HepG2 (cell line): ENCODE results near the gene APOC1. TPM values are rescaled to one million over a fixed set of nuclear protein-coding genes. Genes with fewer than 3 reads are reported as not detected.

Experiments used
- ATAC-seq: fragments of 200-7000 bp; cut with Tn5 transposase; 3 replicates; pipeline ENCODE4 v1.9.1; 2020; ENCODE audit warnings: mild to moderate bottlenecking, moderate library complexity
- BruUV-seq: library from RNA; stranded (reverse); fragments of 400-500 nt; replicated peaks from 2 replicates; lab custom pipeline; 2021; lab: Mats Ljungman, UMichigan
- CTCF ChIA-PET: fragments of 300-600 bp; formaldehyde crosslinking; extraction: SDS; loops from one replicate; lab custom pipeline; 2021; ENCODE audit warnings: low total read pairs, inconsistent platforms, low intra/inter-chr PET ratio; lab: Yijun Ruan, JAX
- POLR2A ChIA-PET: fragments of 350-600 bp; sonication (Branson Sonifier 250); formaldehyde crosslinking; loops from one replicate; lab custom pipeline; 2020; ENCODE audit warnings: antibody characterized with exemption, inconsistent platforms; lab: Yijun Ruan, JAX
- DNase-seq: peaks from one replicate; pipeline ENCODE4 v3.0.0-alpha.2; 2015; ENCODE audit warnings: low spot score
- FAIRE-seq: peaks from 3 replicates; lab custom pipeline; 2011; peaks lifted over from hg19 to GRCh38; lab: Jason Lieb, UNC
- H2AFZ ChIP-seq: one replicate; pipeline ENCODE4 v1.6.1; 2011; ENCODE audit warnings: low read length, inconsistent platforms
- H3K27ac ChIP-seq: fragments of 300-600 bp; 3 replicates; pipeline ENCODE4 v1.8.0; 2011; ENCODE audit warnings: mixed run types, mild to moderate bottlenecking, mixed read lengths, low read length, inconsistent platforms; ENCODE audit not compliant: insufficient read depth; ENCODE audit errors: extremely low read length
- H3K27me3 ChIP-seq, 2 experiments: fragments of 200-600 bp in 1 of 2; 2 replicates in 1 of 2; 3 replicates in 1 of 2; pipeline versions ENCODE4 v1.6.0 to v1.8.0; 2011; ENCODE audit warnings: low read length in 2 of 2, mild to moderate bottlenecking in 2 of 2, moderate library complexity in 2 of 2, inconsistent platforms in 1 of 2; ENCODE audit not compliant: insufficient read depth in 2 of 2, control insufficient read depth in 1 of 2
- H3K36me3 ChIP-seq, 2 experiments: fragments of 200-600 bp in 1 of 2; replicated peaks in 1 of 2; 2 replicates in 1 of 2; 3 replicates in 1 of 2; pipeline versions ENCODE4 v1.5.1 to v1.8.0; 2011; ENCODE audit warnings: low read length in 2 of 2, inconsistent platforms in 1 of 2; ENCODE audit not compliant: insufficient read depth in 2 of 2, control insufficient read depth in 1 of 2
- H3K4me1 ChIP-seq: 2 replicates; pipeline ENCODE4 v1.5.1; 2012; ENCODE audit warnings: low read length, inconsistent platforms; ENCODE audit not compliant: insufficient read depth
- H3K4me2 ChIP-seq: 2 replicates; pipeline ENCODE4 v1.6.0; 2011; ENCODE audit warnings: low read depth, low read length, inconsistent platforms
- H3K4me3 ChIP-seq, 3 experiments: fragments of 200-600 bp in 1 of 3; sonication (generic), shearing (Covaris generic) in 1 of 3; replicated peaks in 1 of 3; 2 replicates each; pipeline ENCODE4 v1.5.1; 2011 to 2016; ENCODE audit warnings: low read length in 3 of 3, inconsistent platforms in 2 of 3, low read depth in 2 of 3, mild to moderate bottlenecking in 2 of 3, control low read depth in 1 of 3, mixed read lengths in 1 of 3; ENCODE audit not compliant: insufficient read depth in 1 of 3
- H3K79me2 ChIP-seq: one replicate; pipeline ENCODE4 v1.6.1; 2011; ENCODE audit warnings: low read length, inconsistent platforms; ENCODE audit not compliant: insufficient read depth
- H3K9ac ChIP-seq: 2 replicates; pipeline ENCODE4 v1.6.0; 2011; ENCODE audit warnings: mild to moderate bottlenecking, low read depth, low read length, inconsistent platforms; ENCODE audit not compliant: insufficient read depth
- H3K9me3 ChIP-seq: 2 replicates; pipeline ENCODE4 v1.5.1; 2012; ENCODE audit warnings: mild to moderate bottlenecking, low read length
- H4K20me1 ChIP-seq: 2 replicates; pipeline ENCODE4 v1.6.0; 2011; ENCODE audit warnings: inconsistent platforms, mild to moderate bottlenecking, low read length, moderate library complexity; ENCODE audit not compliant: insufficient read depth
- AGO2 ChIP-seq: fragments of 200-400 bp; formaldehyde crosslinking; optimal IDR thresholded peaks from 2 replicates; pipeline ENCODE3; 2017; ENCODE audit warnings: mild to moderate bottlenecking, low read depth, low read length, moderate library complexity
- ERF ChIP-seq: IDR thresholded peaks from 2 replicates; pipeline ENCODE4 v1.6.1; 2018; ENCODE audit warnings: missing biosample characterization, missing genetic modification reagents
- JUN ChIP-seq: sonication (generic); formaldehyde crosslinking; IDR thresholded peaks from 2 replicates; pipeline ENCODE4 v1.4.0; 2020; ENCODE audit warnings: mild to moderate bottlenecking, missing genetic modification reagents
- LBX2 ChIP-seq: sonication (generic); formaldehyde crosslinking; IDR thresholded peaks from 2 replicates; pipeline ENCODE4 v1.5.0; 2020; ENCODE audit warnings: missing genetic modification reagents, mild to moderate bottlenecking, borderline replicate concordance
- PHF21A ChIP-seq: sonication (generic); formaldehyde crosslinking; IDR thresholded peaks from 2 replicates; pipeline ENCODE4 v1.5.0; 2020; ENCODE audit warnings: mild to moderate bottlenecking, missing genetic modification reagents
- TCF12 ChIP-seq, 2 experiments: fragments of 450-650 bp in 1 of 2; sonication (generic) in 1 of 2; formaldehyde crosslinking in 1 of 2; IDR thresholded peaks; 2 replicates each; pipeline versions ENCODE4 v1.6.1 to v1.8.0; 2017 to 2022; ENCODE audit warnings: antibody characterized with exemption in 1 of 2, mild to moderate bottlenecking in 1 of 2, missing genetic modification reagents in 1 of 2, moderate library complexity in 1 of 2
- ZBED4 ChIP-seq: sonication (generic); formaldehyde crosslinking; IDR thresholded peaks from 2 replicates; pipeline ENCODE4 v1.4.0; 2020; ENCODE audit warnings: missing genetic modification reagents, borderline replicate concordance
- ZBTB37 ChIP-seq: sonication (generic); formaldehyde crosslinking; IDR thresholded peaks from 2 replicates; pipeline ENCODE4 v1.4.0; 2020; ENCODE audit warnings: mild to moderate bottlenecking, missing genetic modification reagents
- ZFP82 ChIP-seq: sonication (generic); formaldehyde crosslinking; IDR thresholded peaks from 2 replicates; pipeline ENCODE4 v1.5.1; 2020; ENCODE audit warnings: mild to moderate bottlenecking, missing genetic modification reagents, borderline replicate concordance
- ZNF234 ChIP-seq: sonication (generic); formaldehyde crosslinking; conservative IDR thresholded peaks from 2 replicates; pipeline ENCODE4 v1.5.1; 2020; ENCODE audit warnings: mild to moderate bottlenecking, missing genetic modification reagents
- ZNF441 ChIP-seq: sonication (generic); formaldehyde crosslinking; IDR thresholded peaks from 2 replicates; pipeline ENCODE4 v1.7.0; 2021; ENCODE audit warnings: missing genetic modification reagents, borderline replicate concordance
- ZNF652 ChIP-seq: IDR thresholded peaks from 2 replicates; pipeline ENCODE4 v1.6.1; 2016; ENCODE audit warnings: low read depth, borderline replicate concordance
- WGBS: methylation state at CpG from one replicate; pipeline ENCODE4 v1.1.6; 2017; ENCODE audit warnings: low lambda C conversion rate; 5-methylcytosine and 5-hydroxymethylcytosine counted together
- in situ Hi-C: cut with HindIII; loops from 2 replicates; pipeline ENCODE4 v1.10.0; 2017; ENCODE audit warnings: low pct_unique_long_range_greater_than_20kb; ENCODE audit not compliant: extremely low pct_ligation_motif_present
- intact Hi-C: fragments of 100-400 bp; cut with micrococcal nuclease; formaldehyde crosslinking; loops from one replicate; pipeline ENCODE4 v1.10.0; 2022; ENCODE audit not compliant: unreplicated experiment
- polyA plus RNA-seq, 8 experiments: library from polyadenylated mRNA; depleted of rRNA in 3 of 8; stranded (reverse) in 7 of 8; unstranded in 1 of 8; fragments of >200 nt; fragmentation: Illumina TruSeq in 4 of 8; extraction: Trizol in 4 of 8; gene quantifications; 2 replicates each; pipeline versions ENCODE4 v1.2.1 to v1.2.3, GENCODE V29; 2011 to 2016; ENCODE audit warnings: low read depth in 4 of 8, missing spikeins in 1 of 8, mixed read lengths in 1 of 8; ENCODE audit not compliant: insufficient read depth in 1 of 8
- total RNA-seq, 5 experiments: library from RNA; depleted of rRNA; stranded (reverse); fragments of >200 nt; fragmentation: Illumina TruSeq; extraction: Trizol; gene quantifications; 2 replicates each; pipeline ENCODE4 v1.2.3, GENCODE V29; 2016; ENCODE audit warnings: low read depth in 1 of 5

APOC1 gene
- total and polyA plus RNA-seq, 2 of the 13 experiments (the other 11 are each of a cell fraction or from before 2014, with no cell fraction given): 600 to 1,235 TPM

- TF ChIP-seq AGO2: peak; percentile 59
- TF ChIP-seq ZNF441: no peak
- no peak for TF ChIP-seq ZFP82
- TF ChIP-seq ZNF652 (CRISPR knock-in tag): no peak
- TF ChIP-seq ERF (CRISPR knock-in tag): no peak
- no peak for TF ChIP-seq JUN
- Histone ChIP-seq H3K9me3 (no peaks in the 10 kb centered on the region), H3K27ac (no peak overlapping the region), H3K36me3 (peaks cover 43 to 76% of the 10 kb centered on the region in 2 experiments), H3K9ac (no peak overlapping the region), H2AFZ (no peak overlapping the region), H3K4me2 (no peak overlapping the region), H4K20me1 (no peaks in the 10 kb centered on the region), H3K4me1 (peaks cover 30% of the 10 kb centered on the region), H3K79me2 (no peaks in the 10 kb centered on the region), H3K27me3 (no peaks in the 10 kb centered on the region), H3K4me3 (no peak overlapping the region)
- CTCF ChIA-PET: no interaction called here
- FAIRE-seq: no peak
- intact Hi-C loops: no loop called here
- POLR2A ChIA-PET: interaction anchor here (1.1 kb wide), 1 partner anchor 10 kb away, joined by 3 read pairs; no protein-coding TSS in a partner anchor
- ATAC-seq: no peak
- DNase-seq: no peak
- in situ Hi-C loops: no loop called here
- no TSS peak for BruUV-seq
- WGBS: 97% methylated on average over 12 of the region's 16 CpGs
Measured at GRCh38 chr19:44874317-44874716, 40.1 kb upstream of the APOC1 start.

- 85% methylated on average over 13 of the region's 22 CpGs for WGBS
- no peaks in the 10 kb centered on the region for H3K27me3 ChIP-seq
- DNase-seq (no peak), ATAC-seq (no peak), FAIRE-seq (no peak)
- no peak overlapping the region for H2AFZ ChIP-seq
- intact Hi-C loops: no loop called here
- H3K36me3 ChIP-seq: peaks cover 43 to 76% of the 10 kb centered on the region in 2 experiments
- H3K4me3 ChIP-seq: no peak overlapping the region
- no peak overlapping the region for H3K9ac ChIP-seq
- ChIA-PET POLR2A (no interaction called here), CTCF (no interaction called here)
- H3K79me2 ChIP-seq: no peaks in the 10 kb centered on the region
- no TSS peak for BruUV-seq
- in situ Hi-C loops: no loop called here
- no peak overlapping the region for H3K27ac ChIP-seq
- H3K4me2 ChIP-seq: no peak overlapping the region
- no peaks in the 10 kb centered on the region for H3K9me3 ChIP-seq
- peaks cover 20% of the 10 kb centered on the region for H3K4me1 ChIP-seq
- no peaks in the 10 kb centered on the region for H4K20me1 ChIP-seq
- TF ChIP-seq ZNF234 (CRISPR knock-in tag): no peak
- TF ChIP-seq ZBTB37 (CRISPR knock-in tag): no peak
- no peak for TF ChIP-seq PHF21A
- no peak for TF ChIP-seq TCF12 (IDR thresholded peaks at IDR 0.05)
- no peak for TF ChIP-seq TCF12 (CRISPR knock-in tag; IDR thresholded peaks at IDR 0.05)
- TF ChIP-seq ZBED4 (CRISPR knock-in tag): no peak
- TF ChIP-seq LBX2: no peak
Measured at GRCh38 chr19:44875666-44876451, 38.5 kb upstream of the APOC1 start.
